Measurements from ENCODE around the gene TCAF2.
"Not testable (repeated sequence)": the region's sequence is repeated elsewhere in the genome, so short reads cannot be mapped to it uniquely, and the experiment has no call there.

The TCAF2 gene

DNA sequence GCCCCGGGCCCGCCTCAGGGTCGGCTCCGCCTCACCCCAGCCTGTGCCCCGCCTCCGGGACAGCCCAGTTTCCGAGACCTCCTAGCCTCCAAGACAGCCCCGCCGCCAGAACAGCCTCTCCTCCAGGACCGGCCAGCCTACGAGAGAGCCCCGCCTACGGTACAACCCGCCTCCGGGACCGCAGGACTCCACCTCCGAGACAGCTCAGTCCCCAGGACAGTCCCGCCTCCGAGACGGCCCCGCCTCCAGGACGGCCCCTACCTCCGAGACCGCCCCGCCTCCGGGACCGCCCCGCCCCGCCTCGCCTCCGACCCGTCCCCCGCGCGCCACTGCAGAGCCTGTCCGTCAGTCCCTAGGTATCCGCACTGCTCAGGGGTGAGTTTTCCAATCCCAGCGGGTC lies at the start of gene TCAF2:
Gene TCAF2 (plus strand): TSS at position 329 of the 400 bp plus-strand sequence.
- DNase-seq = not testable (repeated sequence)

DNA sequence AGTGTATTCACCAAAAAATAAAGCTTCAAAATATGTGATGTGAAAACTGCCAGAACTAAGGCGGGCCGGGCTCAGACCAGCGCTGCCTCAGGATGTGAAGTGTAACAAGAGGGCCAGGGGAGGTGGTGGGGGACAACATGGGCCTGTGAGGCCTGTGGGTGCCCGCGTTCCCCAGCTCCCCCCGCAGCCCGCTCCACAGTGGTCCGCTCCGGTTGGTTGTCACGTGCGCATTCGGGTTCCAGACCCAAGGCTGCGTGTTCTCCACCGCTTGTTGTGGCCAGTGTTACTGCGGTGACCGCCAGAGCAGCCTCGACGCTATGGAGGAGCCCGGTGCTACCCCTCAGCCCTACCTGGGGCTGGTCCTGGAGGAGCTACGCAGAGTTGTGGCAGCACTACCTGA lies 49.3 kb upstream of the TCAF2 start, which contains the start of gene CTAGE15:
Gene CTAGE15 (plus strand): TSS at position 301 of the 400 bp plus-strand sequence. CDS start 17 bp downstream, at position 318.
- not testable (repeated sequence) for DNase-seq

DNA sequence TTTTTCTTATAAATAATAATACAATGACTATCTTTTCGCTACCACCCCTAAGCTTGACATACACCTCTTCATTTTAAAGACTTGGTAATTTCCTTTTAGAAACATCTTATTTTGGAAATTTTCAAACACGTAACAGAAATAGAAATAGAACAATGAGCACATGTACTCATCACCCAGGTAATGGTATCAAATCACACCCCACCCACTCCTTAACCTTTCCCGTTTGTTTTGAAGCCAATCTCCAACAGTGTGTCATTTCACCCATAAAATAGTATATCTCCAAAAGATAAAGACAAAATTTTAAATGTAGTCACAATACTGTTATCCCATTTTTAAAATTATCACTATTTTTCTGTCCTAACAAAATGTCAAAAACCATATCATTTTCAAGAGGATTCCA lies 32.6 kb upstream of the TCAF2 start:
- DNase-seq = not testable (repeated sequence)

DNA sequence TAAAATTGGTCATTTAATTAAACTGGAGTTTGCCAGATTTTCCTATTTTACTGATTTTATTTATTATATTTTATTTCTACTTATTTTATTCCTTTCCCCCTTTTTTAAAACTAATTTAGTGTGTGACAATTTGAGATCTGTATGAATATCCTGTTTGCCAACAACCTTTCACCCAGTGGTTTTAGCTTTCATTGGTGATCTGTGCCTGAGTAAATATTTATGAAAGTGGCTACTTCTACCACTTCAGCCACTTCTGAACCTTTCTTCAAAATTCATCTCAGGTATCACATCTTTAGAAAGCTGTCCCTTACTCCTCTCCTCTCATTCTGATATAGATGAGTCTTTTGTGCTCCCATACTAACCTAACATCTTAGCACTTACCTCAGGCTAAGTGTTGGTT lies 30.9 kb upstream of the TCAF2 start:
- DNase-seq = not testable (repeated sequence)

DNA sequence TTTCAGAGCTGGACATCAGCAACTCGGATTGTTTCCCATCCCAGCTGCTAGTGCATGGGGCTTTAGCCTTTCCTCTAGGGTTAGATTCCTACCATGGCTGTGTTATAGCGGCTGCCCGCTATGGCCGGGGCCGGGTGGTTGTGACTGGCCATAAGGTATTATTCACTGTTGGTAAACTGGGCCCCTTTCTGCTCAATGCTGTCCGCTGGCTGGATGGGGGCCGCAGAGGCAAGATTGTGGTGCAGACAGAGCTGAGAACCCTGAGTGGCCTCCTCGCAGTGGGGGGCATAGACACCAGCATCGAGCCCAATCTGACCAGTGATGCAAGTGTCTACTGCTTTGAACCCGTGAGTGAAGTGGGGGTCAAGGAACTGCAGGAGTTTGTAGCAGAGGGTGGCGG lies 22.7 kb upstream of the TCAF2 start:
- not testable (repeated sequence) for DNase-seq

DNA sequence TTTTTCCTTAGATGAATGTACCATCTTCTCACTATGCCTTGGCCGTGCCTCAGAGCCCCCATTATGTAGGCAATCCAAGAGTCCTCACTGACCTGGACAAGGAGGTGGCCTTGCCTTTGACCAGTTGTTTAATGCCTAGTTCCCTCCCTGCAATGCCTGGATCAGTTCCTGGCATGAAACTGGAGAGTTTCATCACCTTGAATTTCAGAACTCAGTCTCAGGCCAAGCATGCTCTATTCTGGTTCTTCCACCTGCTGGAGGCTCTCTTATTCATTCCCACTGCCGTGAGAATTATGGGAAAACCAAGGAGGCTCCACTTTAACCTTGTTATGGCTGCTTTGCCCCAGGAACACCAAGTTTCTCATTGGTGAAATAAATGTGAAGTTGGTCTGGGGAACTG lies 17.2 kb upstream of the TCAF2 start:
- not testable (repeated sequence) for DNase-seq

DNA sequence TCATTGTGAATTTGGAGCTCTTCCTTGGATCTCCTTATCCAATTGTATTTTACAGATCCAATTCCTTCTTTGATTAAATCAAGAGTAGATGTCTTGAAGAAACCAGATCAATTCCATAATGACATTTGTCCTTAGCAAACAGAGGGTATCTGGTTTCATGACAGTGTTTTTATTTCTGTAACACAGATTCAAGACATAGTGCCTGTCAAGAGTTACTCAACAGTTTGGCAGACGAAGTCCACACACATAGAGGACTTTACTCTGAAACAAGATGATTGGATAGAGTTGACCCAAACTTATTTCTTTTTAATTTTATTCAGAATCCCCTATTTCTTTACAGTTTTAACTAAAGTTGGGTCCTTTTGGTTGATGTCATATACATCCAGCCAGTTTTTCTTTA lies 14.7 kb upstream of the TCAF2 start:
- not testable (repeated sequence) for DNase-seq

DNA sequence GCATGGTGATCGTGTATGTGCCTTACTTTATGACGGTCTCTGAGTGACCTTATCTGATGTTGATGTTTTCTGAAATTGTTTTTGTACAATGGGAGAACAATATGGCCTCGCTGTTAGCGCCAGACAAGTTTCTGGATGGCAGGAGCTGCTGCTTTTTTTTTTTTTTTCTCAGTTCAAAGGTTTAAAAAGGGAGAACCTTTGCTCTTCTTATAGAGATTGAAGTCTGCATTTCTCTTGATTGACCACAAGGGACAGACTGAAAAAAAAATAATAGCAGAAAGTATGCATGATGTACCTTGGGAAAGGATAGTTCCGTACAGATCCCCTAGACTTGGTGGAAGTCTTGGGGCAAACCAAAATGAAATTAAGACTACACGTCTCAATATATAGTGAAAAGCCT lies 5.2 kb upstream of the TCAF2 start:
- DNase-seq = not testable (repeated sequence)

DNA sequence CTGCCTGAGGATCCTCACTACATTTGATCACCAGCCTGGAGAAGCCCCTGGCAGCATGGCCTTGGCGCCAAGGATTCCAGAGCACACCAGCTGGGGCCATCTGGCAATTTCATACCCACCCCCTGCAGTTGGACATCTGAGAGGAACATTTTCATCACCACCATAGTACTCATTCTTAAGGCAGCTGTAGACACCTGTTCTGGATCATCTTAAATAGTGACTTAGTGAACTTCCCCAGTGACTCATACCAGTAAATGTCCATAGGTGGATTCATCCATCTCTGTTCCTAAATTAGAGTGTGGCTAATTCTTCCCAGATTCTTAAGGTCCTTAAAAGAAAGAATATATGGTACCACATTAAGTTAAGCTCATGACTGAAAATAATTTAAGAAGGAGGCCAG lies 3.6 kb upstream of the TCAF2 start:
- DNase-seq = not testable (repeated sequence)

DNA sequence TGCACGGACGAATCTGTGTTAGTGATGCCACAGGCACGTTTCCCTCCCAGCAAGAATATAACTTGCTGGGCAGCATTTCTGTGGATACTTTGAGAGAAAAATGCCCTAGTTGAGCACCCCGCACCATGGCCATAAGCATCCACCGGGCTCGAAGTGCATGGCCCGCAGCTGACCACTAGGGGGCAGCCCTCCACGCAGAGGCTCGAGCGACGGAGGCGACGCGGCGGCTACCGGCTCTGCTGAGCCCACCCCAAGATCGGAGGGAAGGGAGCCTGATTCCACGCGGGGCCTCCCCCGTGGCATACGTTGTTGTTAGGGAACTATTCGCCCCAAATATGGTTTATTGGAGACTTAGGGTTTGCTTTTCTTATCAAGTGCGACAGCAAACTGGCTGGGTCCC lies 716 bp upstream of the TCAF2 start:
- not testable (repeated sequence) for DNase-seq

DNA sequence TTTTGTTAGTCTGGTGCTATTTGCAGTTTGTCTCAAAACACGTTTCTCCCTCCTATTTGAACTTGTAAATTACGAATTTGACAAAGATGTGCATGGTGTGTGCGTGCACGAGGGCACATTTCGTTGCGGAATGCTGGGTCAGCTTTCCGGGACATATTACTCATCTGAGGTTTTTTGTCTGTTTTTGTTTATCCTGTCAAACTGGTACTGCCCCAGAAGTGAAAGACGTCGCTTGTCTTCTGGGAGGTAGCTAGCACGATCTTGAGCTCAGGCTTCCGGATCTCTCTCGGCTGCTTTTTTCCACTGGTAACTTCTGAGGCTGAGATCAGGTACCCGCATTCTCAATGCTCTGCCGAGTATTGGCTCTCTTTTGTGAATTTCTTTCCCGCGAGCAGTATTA lies 401 bp downstream of the TCAF2 start:
- not testable (repeated sequence) for DNase-seq

DNA sequence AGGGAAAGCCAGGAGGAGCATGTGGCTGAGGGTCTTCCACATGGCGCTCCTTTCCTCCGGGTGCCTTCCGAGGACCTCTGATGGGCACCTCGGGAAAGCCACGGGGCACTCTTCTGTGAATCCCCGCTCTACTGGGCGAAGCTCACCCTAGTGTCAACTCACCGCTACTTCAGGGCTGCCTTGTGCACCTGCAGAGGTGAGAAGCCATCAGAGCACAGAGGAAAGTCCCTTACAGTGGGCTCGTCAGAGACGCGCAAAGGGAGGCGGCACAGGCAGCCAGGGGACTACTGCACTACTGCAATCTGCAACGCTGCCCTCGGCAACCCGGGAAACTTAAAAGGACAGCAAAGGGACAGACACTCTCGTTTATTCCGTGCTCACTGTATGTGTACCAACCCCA lies 1.4 kb downstream of the TCAF2 start:
- not testable (repeated sequence) for DNase-seq

DNA sequence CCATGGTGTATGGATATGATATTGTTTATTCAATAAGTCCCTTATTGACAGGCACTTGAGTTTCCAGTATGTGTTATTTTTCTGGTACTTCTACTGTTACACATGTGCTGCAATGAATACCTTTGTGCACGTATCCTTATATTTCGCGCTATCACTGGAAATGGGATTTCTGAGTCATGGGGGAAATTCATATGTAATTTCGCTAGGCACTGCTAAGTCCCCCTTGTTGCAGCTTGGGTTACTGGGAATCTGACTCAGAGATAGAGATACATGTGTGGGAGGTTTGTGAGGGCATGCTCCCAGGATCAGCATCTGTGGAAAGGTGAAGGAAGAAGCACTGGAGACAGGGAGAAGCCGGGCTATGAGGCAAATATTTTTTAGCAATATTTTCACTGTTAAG lies 9.9 kb downstream of the TCAF2 start:
- not testable (repeated sequence) for DNase-seq

DNA sequence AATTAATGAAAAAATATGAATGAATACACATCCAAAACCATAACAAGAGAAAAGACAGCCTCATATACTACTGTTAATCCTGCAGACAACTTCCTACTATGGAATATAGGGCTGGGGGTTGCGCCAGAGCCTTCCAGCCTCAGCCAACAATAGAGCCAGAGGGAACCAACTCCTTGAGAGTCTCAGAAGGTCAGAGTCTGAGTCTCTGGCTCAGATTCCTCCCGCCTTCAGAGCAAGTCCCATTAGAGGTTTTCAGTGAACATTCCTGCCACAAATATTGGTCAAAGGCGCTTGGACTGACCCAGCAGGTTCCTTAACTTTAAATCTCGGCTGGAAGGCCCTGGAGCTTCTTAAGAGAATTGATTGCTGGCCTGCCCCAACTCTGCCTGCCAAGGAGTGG lies 11.7 kb downstream of the TCAF2 start:
- not testable (repeated sequence) for DNase-seq

DNA sequence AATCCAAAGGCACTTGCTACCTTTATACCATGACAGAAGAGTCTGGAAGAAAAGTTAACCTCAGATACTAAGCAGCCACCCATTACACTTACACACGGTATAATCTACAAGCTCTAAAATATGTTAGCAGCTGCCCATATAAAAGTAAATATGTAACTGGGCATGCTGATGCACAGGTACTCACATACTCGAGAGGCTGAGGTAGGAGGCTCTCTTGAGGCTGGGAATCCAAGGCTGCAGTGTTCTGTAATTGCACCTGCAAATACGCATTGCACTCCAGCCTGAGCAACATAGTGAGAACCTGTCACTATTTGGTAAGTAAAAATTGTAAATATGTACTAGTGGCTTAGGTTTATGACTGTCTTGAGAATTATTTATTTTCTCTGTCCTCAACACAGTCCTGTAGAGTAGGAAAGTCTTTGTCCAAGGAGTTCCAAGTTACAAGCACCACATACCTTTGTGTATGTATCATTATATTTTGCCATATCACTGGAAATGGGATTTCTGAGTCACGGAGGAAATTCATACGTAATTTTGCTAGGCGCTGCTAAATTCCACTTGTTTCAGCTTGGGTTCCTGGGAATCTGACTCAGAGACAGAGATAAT lies 12.3 kb downstream of the TCAF2 start:
- not testable (repeated sequence) for DNase-seq

DNA sequence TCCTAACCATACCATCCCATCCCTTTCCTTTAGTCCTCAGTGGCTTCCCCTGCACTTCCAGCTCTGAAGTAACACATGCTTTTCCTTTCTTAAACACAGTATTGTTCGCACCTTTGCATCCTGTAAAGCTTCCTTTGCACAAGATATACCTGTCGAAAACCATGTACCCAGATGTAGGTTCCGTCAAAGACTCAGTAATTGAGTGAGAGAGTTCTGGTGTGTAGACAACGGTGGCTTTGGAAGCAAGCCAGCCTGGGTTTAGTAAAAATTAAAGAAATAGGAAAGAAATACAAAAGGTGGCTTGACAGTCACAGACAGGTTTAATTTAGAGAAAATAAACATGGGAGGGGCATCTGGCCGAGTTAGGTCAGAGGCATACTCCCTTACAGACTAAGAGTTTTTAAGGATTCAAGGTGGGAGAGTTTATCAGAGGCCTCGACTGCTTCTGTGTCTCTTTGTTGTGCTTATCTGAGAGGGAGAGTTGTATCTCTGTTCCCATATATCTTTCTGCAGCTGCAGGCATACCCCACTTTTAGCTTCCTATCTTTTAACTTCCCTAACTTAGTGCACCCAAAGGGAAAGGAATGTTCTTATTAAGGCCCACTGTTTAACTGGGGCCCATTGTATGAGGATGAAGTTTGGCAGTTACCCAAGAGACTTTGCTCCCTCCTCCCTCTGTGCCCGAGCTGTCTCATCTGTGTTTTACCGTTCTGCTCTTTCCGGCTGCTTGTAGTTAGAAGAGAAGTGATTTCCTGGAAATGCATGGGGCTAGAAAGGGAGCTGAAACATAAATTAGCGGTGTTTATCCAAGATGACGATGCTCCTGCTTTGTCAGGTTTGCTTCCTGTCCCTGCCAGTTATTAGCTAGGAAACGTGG lies 14.8 kb downstream of the TCAF2 start:
- not testable (repeated sequence) for DNase-seq

DNA sequence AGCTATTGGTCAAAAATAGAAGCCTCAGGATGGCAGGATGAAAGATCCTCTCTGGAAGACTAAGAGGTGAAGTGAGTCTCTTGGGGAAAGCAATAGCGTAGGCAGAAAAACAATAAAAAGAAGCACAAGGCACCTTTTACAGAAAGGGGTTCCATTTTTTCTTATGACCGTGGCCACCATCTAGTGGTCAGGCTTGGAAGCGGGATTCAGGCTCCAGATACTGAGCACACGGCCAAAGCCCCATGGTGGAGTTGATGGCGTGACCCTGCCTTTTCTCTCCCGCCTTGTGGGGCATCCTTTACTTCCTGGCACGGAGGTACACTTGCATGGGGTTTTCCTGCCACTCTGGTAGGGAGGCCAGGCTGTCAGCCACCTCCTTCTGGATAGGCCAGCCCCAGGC lies 18.6 kb downstream of the TCAF2 start:
- not testable (repeated sequence) for DNase-seq

DNA sequence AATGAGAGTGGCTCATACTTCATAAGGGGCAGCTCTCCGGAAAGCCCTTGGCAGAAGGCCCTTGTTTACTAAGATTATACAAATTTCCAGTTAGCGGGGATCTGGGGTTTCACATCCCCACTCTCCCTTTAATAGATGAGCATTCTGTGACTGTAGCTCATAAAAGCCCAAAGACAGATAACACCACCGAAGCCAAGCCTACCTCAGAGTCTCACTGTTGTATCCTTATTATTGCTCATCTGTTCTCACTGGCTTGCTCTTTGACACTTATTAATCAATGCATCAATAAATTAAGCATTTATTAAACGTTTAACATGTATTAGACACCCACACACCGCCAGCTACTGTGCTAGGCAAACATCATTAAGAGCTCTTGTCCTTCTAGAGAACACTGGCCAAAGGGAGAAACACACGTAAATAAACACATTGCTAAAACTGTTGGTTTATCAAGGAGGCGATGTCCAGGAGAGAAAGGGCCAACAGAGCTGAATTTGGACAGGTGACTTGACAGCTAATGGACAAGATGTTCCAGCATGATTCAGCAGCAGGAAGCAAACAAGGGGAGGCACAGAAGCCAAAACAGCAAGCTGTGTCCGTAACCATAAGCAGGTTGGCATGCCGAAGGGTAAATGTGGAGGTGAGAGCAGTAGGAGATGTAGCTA lies 19.9 kb downstream of the TCAF2 start:
- not testable (repeated sequence) for DNase-seq

DNA sequence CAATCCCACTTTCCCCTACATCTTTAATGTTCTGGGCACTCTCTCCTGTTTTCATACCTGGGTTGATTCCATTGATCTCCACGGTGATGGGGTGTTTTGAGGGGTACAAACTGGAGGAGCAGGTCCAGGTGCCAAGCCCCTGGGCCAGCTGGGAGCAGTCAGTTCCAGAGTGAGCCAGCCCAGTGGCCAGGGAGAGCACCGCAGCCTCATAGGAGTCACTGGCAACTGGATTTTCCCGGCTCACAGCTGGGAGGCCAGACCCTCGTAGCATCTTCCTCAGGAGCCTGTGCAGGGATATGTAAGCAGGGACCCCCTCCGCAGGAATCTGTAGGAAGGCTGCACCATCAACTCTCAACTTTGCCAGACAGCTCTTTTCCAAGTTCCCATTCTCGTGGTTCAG lies 25.8 kb downstream of the TCAF2 start:
- not testable (repeated sequence) for DNase-seq

DNA sequence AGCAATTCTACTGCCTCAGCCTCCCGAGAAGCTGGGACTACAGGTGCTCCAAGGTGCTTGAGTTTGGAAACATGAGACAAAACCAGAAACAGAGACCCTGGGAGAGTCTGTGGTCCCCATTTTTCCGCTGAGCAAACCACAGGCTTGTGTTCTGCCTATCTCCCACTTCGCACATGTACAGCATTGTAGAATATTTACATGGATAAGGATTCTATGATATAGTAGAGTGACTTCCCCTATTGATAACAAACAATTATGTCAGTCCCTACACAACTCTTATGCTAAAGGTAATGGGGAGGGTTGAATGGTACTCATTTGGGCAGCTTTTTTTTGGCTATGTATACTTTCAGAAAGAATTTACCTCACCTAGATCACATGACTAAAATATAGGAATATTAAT lies 29.1 kb downstream of the TCAF2 start:
- DNase-seq = not testable (repeated sequence)

DNA sequence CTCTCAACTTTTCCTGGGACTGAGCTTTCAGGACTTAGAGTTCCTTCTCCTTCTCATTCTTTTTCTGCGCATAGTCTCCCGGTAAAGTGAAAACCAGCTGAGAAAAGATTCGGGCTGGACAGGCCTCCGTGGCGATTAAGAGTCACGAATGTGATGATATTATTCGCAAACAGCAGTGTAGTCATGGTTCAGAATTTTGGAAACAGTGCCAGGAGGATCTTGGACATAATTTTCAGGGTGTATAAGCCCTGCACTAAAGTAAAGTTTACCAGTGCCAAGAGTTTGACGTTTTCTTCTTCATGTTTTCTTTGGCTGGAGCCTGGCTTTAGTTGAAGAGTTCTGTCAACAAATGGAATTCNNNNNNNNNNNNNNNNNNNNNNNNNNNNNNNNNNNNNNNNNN lies 29.7 kb downstream of the TCAF2 start:
- not testable (repeated sequence) for DNase-seq
